Ramos (cell line): Measurements from ENCODE around the gene CTIF.
"Not testable (repeated sequence)": the region's sequence is repeated elsewhere in the genome, so short reads cannot be mapped to it uniquely, and the experiment has no call there.

ENCODE experiments used
- in situ Hi-C: fragments of 300-500 bp; cut with MboI; formaldehyde crosslinking; loops from one replicate; pipeline ENCODE4 v1.14.3; 2022; ENCODE audit warnings: low sequenced_read_pairs; ENCODE audit not compliant: unreplicated experiment

The CTIF gene

GRCh38 chr18:48538531-48539405, at the start of gene CTIF:
Gene CTIF (plus strand): TSS chr18:48539031. CDS start chr18:48619566, 80,535 bp downstream.
- in situ Hi-C loops = no loop called here

- in situ Hi-C loops = no loop called here
Measured at GRCh38 chr18:48490641-48491293, 48.1 kb upstream of the CTIF start.

- in situ Hi-C loops = no loop called here
Measured at GRCh38 chr18:48492880-48493279, 46.0 kb upstream of the CTIF start.

GRCh38 chr18:48493434-48494230, 45.2 kb upstream of the CTIF start:
- in situ Hi-C loops = no loop called here

GRCh38 chr18:48497863-48498262, 41.0 kb upstream of the CTIF start:
- in situ Hi-C loops = no loop called here

GRCh38 chr18:48500517-48500916, 38.3 kb upstream of the CTIF start:
- in situ Hi-C loops = no loop called here

GRCh38 chr18:48502906-48503305, 35.9 kb upstream of the CTIF start:
- in situ Hi-C loops = no loop called here

- in situ Hi-C loops = no loop called here
Measured at GRCh38 chr18:48504819-48505218, 34.0 kb upstream of the CTIF start.

GRCh38 chr18:48506983-48507568, 31.8 kb upstream of the CTIF start:
- in situ Hi-C loops = not testable (repeated sequence)

GRCh38 chr18:48512498-48512897, 26.3 kb upstream of the CTIF start:
- in situ Hi-C loops = not testable (repeated sequence)

GRCh38 chr18:48514786-48515185, 24.0 kb upstream of the CTIF start:
- in situ Hi-C loops = no loop called here

GRCh38 chr18:48517048-48517447, 21.8 kb upstream of the CTIF start:
- in situ Hi-C loops = no loop called here

- in situ Hi-C loops = no loop called here
Measured at GRCh38 chr18:48519431-48520100, 19.3 kb upstream of the CTIF start.

- in situ Hi-C loops = no loop called here
Measured at GRCh38 chr18:48521723-48522122, 17.1 kb upstream of the CTIF start.

- in situ Hi-C loops = no loop called here
Measured at GRCh38 chr18:48525671-48526070, 13.2 kb upstream of the CTIF start.

GRCh38 chr18:48527461-48527860, 11.4 kb upstream of the CTIF start:
- in situ Hi-C loops = no loop called here

- in situ Hi-C loops = no loop called here
Measured at GRCh38 chr18:48528861-48529260, 10.0 kb upstream of the CTIF start.

- in situ Hi-C loops = no loop called here
Measured at GRCh38 chr18:48529796-48530195, 9.0 kb upstream of the CTIF start.

- in situ Hi-C loops = no loop called here
Measured at GRCh38 chr18:48530399-48531081, 8.3 kb upstream of the CTIF start.

GRCh38 chr18:48531082-48531403, 7.8 kb upstream of the CTIF start:
- in situ Hi-C loops = no loop called here
